Brain microvascular endothelial cell (primary cell): ENCODE results near the gene CCDC83.
"Not testable (repeated sequence)": the region's sequence is repeated elsewhere in the genome, so short reads cannot be mapped to it uniquely, and the experiment has no call there.

Experiments used
- DNase-seq: peaks from one replicate; pipeline ENCODE4 v3.0.0-alpha.2; 2020
- H3K27ac ChIP-seq: fragments of 250-450 bp; sonication (Bioruptor Pico); 2 replicates; pipeline ENCODE4 v1.5.1; 2020; ENCODE audit warnings: mild to moderate bottlenecking, moderate library complexity
- H3K27me3 ChIP-seq: fragments of 250-450 bp; sonication (Bioruptor Pico); replicated peaks from 2 replicates; pipeline ENCODE4 v1.5.1; 2020; ENCODE audit warnings: mild to moderate bottlenecking
- H3K36me3 ChIP-seq: fragments of 250-450 bp; sonication (Bioruptor Pico); replicated peaks from 2 replicates; pipeline ENCODE4 v1.5.1; 2020; ENCODE audit warnings: mild to moderate bottlenecking
- H3K4me3 ChIP-seq: 2 replicates; pipeline ENCODE4 v1.5.1; 2011; ENCODE audit warnings: low read depth, mild to moderate bottlenecking, control low read depth, low read length, moderate library complexity
- in situ Hi-C: cut with HindIII; loops from 2 replicates; pipeline ENCODE4 v1.10.0; 2017; ENCODE audit warnings: low sequenced_read_pairs, low pct_ligation_motif_present
- TF ChIP-seq, protein P1 (sequence below): IDR thresholded peaks from 2 replicates; pipeline ENCODE4 v1.5.1; 2011; ENCODE audit warnings: low read depth, mild to moderate bottlenecking, moderate library complexity, low read length, control low read depth, inconsistent platforms; ENCODE audit errors: missing control alignments

The CCDC83 gene

GRCh38 chr11:85950317-85951048 lies 95.3 kb downstream of the CCDC83 start:
- H3K27me3 ChIP-seq, result no peaks in the 10 kb centered on the region
- DNase-seq, result no peak
- TF ChIP-seq, protein P1, sequence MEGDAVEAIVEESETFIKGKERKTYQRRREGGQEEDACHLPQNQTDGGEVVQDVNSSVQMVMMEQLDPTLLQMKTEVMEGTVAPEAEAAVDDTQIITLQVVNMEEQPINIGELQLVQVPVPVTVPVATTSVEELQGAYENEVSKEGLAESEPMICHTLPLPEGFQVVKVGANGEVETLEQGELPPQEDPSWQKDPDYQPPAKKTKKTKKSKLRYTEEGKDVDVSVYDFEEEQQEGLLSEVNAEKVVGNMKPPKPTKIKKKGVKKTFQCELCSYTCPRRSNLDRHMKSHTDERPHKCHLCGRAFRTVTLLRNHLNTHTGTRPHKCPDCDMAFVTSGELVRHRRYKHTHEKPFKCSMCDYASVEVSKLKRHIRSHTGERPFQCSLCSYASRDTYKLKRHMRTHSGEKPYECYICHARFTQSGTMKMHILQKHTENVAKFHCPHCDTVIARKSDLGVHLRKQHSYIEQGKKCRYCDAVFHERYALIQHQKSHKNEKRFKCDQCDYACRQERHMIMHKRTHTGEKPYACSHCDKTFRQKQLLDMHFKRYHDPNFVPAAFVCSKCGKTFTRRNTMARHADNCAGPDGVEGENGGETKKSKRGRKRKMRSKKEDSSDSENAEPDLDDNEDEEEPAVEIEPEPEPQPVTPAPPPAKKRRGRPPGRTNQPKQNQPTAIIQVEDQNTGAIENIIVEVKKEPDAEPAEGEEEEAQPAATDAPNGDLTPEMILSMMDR, result no peak
- no peak overlapping the region for H3K4me3 ChIP-seq
- in situ Hi-C loops, result no loop called here
- peaks cover 8% of the 10 kb centered on the region for H3K36me3 ChIP-seq
- H3K27ac ChIP-seq, result no peak overlapping the region

DNA sequence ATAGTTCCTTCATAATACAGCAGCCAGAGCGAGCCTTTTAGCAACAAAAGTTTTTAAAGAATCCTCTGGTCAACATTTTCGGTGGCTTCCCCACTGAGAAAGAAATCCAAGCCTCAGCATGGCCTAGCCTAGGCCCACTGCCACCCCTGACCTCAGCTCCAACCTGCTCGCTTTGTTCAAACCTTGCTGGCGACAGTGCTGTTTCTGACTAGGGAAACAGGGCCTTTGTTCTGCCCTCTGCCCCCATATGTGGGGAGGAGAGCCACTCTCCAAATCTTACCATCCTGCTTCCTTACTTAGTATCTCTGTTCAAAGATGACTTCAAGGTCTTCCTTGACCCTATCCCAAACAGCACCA lies 95.8 kb downstream of the CCDC83 start:
- no peak overlapping the region for H3K4me3 ChIP-seq
- no peaks in the 10 kb centered on the region for H3K27me3 ChIP-seq
- DNase-seq, result no peak
- in situ Hi-C loops, result no loop called here
- H3K36me3 ChIP-seq, result peaks cover 8% of the 10 kb centered on the region
- no peak overlapping the region for H3K27ac ChIP-seq
- TF ChIP-seq, protein P1, result no peak

DNA sequence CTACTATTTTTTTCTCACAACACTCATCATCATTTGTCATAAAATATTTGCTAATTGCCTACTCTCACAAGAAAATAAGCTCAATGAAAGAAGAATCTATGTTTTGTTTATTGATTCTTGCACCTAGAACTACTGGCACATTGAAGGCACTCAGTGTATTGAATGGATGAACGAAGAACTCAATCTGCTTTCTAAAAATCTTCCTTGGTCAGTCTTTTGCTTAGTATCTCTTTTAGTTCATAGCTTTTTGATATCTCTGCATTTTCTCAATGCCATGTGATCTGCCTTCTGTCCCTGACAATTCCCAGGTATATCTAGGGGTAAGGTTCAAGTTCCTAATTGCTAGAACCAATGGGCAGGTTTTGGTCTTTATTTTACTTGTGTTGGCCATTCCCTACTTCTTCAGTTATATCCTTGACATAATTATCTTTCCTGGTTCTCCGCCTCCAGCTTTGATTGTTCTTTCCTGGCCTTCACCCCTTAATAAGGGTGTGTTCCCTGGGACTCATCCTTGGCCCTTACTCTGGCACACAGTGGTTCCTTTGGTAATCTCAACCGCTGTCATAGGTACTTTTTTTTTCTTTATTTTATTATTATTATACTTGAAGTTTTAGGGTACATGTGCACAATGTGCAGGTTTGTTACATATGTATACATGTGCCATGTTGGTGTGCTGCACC lies 96.4 kb downstream of the CCDC83 start:
- no peak overlapping the region for H3K27ac ChIP-seq
- H3K27me3 ChIP-seq, result no peaks in the 10 kb centered on the region
- TF ChIP-seq, protein P1, result no peak
- in situ Hi-C loops, result no loop called here
- H3K36me3 ChIP-seq, result peaks cover 14% of the 10 kb centered on the region
- H3K4me3 ChIP-seq, result no peak overlapping the region
- no peak for DNase-seq

DNA sequence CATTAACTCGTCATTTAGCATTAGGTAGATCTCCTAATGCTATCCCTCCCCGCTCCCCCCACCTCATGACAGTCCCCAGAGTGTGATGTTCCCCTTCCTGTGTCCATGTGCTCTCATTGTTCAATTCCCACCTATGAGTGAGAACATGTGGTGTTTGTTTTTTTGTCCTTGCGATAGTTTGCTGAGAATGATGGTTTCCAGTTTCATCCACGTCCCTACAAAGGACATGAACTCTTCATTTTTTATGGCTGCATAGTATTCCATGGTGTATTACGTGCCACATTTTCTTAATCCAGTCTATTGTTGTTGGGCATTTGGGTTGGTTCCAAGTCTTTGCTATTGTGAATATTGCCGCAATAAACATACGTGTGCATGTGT lies 96.9 kb downstream of the CCDC83 start:
- H3K27ac ChIP-seq, H3K27me3 ChIP-seq, H3K4me3 ChIP-seq, in situ Hi-C loops, DNase-seq: not testable (repeated sequence)
- H3K36me3 ChIP-seq, result peaks cover 16% of the 10 kb centered on the region

DNA sequence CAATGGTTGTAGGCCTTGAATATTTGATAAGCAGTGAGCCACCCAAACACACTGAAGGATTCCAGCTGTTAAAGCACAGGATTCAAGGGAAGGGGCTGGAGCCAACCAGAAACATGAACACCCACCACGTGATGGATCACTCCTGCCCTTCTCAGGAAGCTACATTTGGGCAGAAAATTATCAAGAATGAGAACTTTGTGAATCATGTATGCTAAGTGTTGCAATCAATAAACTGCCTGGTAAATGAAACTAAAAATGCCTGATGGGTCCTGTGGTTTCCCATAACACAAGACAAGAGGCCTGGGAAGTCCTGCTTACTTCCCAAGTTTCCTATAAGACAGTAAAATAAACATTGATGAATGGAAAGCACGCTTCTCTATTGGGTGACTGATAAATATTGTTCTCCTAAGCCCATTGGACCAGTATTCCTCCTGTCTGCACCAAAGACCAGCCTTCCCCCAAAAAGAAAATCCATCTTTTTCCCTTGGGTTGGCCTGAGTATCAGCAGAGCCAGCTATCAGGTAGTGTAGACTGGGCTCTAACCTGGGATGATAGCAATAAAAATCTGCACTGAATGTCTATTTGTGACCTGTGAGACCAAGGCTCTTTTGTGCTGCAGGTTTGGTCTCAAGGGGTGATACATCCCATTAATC lies 98.4 kb downstream of the CCDC83 start:
- Histone ChIP-seq H3K27me3 (no peaks in the 10 kb centered on the region), H3K27ac (no peak overlapping the region), H3K4me3 (no peak overlapping the region), H3K36me3 (peaks cover 24% of the 10 kb centered on the region)
- peak; percentile 22 for DNase-seq
- in situ Hi-C loops, result no loop called here
- TF ChIP-seq, protein P1, result no peak

DNA sequence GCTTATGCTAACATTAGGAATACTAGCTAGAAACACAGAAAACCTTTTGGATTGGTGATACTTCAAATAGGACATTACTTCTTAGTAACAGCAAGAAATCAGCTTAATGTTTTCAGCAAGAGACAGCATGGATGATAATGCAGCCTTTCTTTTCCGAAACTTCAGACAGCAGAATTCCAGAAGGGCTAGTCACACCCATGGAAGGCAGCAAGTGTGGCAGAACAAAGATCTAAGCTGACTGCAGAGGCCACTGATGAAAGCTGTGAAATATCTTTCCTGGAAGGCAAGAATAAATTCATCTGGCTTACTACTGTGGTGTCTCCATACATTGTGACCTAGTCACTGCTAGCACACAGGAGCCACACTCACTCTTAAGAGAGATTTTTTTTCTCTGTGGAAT lies 100.3 kb downstream of the CCDC83 start:
- peak; percentile 82 for DNase-seq
- TF ChIP-seq, protein P1, result no peak
- Histone ChIP-seq H3K27me3 (no peaks in the 10 kb centered on the region), H3K36me3 (peaks cover 33% of the 10 kb centered on the region), H3K27ac (peak overlapping the region; percentile 35), H3K4me3 (no peak overlapping the region)
- in situ Hi-C loops, result no loop called here
